Esophagus (tissue), 2 donors: ENCODE measurements around the gene LRMDA. TPM values are rescaled to one million over a fixed set of nuclear protein-coding genes. Genes with fewer than 3 reads are reported as not detected.

ENCODE experiments used
- H3K27ac ChIP-seq, 2 donors: one replicate each; pipeline ENCODE4 v1.5.1; 2013; ENCODE audit warnings: low read depth in 2 of 2, mild to moderate bottlenecking in 2 of 2, inconsistent platforms in 1 of 2, low read length in 1 of 2, moderate library complexity in 1 of 2
- H3K27me3 ChIP-seq, 2 donors: one replicate each; pipeline ENCODE4 v1.6.1; 2013; ENCODE audit warnings: low read length in 2 of 2, control low read depth in 1 of 2, mild to moderate bottlenecking in 1 of 2; ENCODE audit not compliant: insufficient read depth in 2 of 2, control insufficient read depth in 1 of 2
- H3K36me3 ChIP-seq, 2 donors: one replicate each; pipeline ENCODE4 v1.6.1; 2013; ENCODE audit warnings: low read length in 1 of 2; ENCODE audit not compliant: control insufficient read depth in 2 of 2, insufficient read depth in 2 of 2
- H3K4me1 ChIP-seq, 2 donors: one replicate each; pipeline ENCODE4 v1.6.1; 2013; ENCODE audit warnings: low read length in 1 of 2; ENCODE audit not compliant: control insufficient read depth in 2 of 2, insufficient read depth in 2 of 2
- H3K4me3 ChIP-seq, 2 donors: one replicate each; pipeline ENCODE4 v1.5.1; 2013; ENCODE audit warnings: low read length in 2 of 2, mild to moderate bottlenecking in 2 of 2, low read depth in 1 of 2, moderate library complexity in 1 of 2
- H3K9me3 ChIP-seq, 2 donors: one replicate each; pipeline ENCODE4 v1.6.1; 2013; ENCODE audit warnings: mild to moderate bottlenecking in 2 of 2, low read depth in 1 of 2, low read length in 1 of 2, moderate library complexity in 1 of 2; ENCODE audit not compliant: control insufficient read depth in 2 of 2, insufficient read depth in 1 of 2
- WGBS, 2 donors: extraction: QIAGEN DNeasy Blood & Tissue Kit; methylation state at CpG; one replicate each; pipeline ENCODE4 v1.1.7; 2013; 5-methylcytosine and 5-hydroxymethylcytosine counted together
- polyA plus RNA-seq, 2 donors: library from polyadenylated mRNA; stranded (reverse); fragments of 200-250 nt; gene quantifications; one replicate each; pipeline ENCODE4 v1.2.3, GENCODE V29; 2013
- donor health status: healthy with polysubstance abuse.
- donor health status: Bipolar disorder and iron deficiency.

LRMDA gene
- polyA plus RNA-seq, 2 donors = 1.8 to 4.0 TPM

DNA sequence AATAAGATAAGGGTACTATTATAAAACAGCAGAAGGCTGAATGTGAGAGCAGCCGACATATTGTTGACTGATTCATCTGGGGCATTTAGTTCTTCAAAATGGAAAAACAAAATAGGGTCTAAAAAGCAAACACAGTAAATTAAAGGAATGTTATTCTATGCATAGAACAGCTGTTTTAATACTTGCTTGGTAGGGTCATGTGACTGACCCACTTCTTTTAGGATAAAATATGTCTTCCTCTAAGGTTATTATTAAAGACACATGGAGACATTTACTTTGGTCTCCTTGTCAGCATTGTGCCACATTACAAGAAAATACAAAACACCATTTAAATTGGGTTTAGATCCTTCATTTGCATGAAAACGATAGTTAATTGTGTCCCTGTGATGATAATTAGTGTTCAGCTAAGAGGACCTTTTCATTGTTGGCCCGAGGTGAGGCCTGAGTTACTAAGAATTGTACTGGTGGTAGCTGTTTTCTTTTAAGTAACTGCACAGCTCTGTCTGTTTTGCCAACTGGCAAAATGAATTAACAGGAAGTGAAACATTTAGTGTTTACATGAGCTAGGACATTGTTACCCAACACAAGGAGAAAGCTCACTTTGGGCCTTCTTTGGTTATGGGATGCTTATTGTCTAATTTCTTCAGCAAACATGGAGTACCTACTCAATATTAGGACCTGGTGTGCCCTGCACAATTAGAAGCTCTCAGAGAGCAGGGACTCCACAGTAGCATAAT lies 764.4 kb downstream of the LRMDA start:
- H3K27ac ChIP-seq = no peak overlapping the region
- H3K27me3 ChIP-seq = no peaks in the 10 kb centered on the region
- H3K9me3 ChIP-seq = no peaks in the 10 kb centered on the region
- no peaks in the 10 kb centered on the region for H3K36me3 ChIP-seq
- 77% methylated on average over 3 of the region's 3 CpGs for WGBS, 2 donors
- H3K4me1 ChIP-seq = no peaks in the 10 kb centered on the region
- no peak overlapping the region for H3K4me3 ChIP-seq

DNA sequence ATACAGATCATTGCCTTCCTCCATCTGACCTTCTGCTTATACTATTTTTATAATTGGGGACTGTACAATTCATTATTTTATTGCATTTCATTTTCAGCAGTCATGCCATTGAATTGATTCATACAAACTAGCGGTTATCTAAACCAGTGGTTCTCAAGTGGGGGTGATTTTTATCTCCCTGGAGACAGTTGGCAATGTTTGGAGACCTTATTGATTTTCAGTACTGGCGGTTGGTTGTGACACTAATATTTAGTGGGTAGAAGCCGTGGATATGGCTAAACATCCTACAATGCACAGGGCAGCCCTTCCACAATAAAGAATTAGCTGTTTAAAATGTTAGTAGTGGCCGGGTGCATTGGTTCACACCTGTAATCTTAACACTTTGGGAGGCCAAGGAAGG lies 765.9 kb downstream of the LRMDA start:
- H3K4me3 ChIP-seq = no peak overlapping the region
- no peaks in the 10 kb centered on the region for H3K9me3 ChIP-seq
- no peaks in the 10 kb centered on the region for H3K4me1 ChIP-seq
- no peaks in the 10 kb centered on the region for H3K27me3 ChIP-seq
- H3K36me3 ChIP-seq = no peaks in the 10 kb centered on the region
- no peak overlapping the region for H3K27ac ChIP-seq
- WGBS, 2 donors = 86 to 92% methylated on average over 4 of the region's 4 CpGs

DNA sequence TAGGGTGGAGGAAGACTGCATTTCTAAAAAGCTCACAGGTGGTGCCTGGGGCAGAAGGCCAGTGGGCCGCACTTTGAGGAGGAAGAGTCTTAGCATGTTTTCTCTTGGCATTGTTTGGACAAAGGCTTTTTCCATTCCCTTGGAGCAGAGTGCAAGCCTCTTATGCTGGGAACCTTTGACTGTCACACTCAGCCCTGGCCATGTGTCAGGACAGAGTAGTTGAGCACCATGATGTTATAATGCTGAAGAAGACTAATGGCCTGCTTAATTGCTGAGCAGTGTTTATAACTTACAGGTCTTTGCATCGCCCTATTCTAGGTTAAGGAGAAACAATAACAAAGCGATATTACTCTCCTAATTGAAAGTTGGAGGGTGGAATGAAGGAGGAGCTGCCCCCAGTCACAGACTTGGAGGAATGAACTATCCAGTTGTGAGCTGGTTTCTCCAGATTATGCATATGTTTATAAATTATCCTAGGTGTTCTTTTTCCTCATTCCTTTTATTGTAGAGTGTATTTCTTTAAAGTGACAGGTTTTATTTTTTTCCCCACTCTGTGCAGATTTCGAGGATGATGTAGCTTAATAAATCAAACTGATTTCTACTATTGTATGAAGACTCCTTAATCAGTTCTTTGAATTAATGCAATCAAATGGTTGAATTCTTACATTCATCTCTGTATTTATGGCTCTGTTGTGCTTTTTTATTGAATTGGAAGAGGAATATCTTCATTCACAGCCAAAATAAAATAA lies 767.0 kb downstream of the LRMDA start:
- Histone ChIP-seq H3K27ac (no peak overlapping the region), H3K4me3 (no peak overlapping the region), H3K36me3 (no peaks in the 10 kb centered on the region), H3K4me1 (no peaks in the 10 kb centered on the region), H3K9me3 (no peaks in the 10 kb centered on the region), H3K27me3 (no peaks in the 10 kb centered on the region)
- WGBS, 2 donors = 78 to 81% methylated on average over 4 of the region's 4 CpGs

DNA sequence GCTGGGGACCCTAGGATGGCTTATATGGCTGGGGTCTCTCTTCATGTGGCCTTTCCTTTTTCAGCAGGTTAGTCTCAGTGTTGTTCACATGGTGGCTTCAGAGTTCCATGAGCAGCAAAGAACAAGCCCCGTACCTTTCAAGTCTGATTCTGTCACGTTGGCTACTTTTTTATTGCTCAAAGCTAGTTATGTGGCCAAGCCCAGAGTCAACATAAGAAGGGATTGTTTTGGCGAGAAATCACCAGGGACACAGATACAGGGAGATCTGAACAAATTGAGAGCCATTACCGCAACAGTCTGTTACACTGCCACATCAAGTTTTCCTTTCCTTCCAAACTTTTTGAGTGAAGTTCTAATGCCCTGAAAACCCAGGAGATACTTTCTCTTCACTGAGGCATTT lies 770.5 kb downstream of the LRMDA start:
- Histone ChIP-seq H3K36me3 (no peaks in the 10 kb centered on the region), H3K27ac (no peak overlapping the region), H3K27me3 (no peaks in the 10 kb centered on the region), H3K9me3 (no peaks in the 10 kb centered on the region), H3K4me3 (no peak overlapping the region), H3K4me1 (no peaks in the 10 kb centered on the region)
- WGBS, 2 donors = 83 to 85% methylated on average over 4 of the region's 4 CpGs

DNA sequence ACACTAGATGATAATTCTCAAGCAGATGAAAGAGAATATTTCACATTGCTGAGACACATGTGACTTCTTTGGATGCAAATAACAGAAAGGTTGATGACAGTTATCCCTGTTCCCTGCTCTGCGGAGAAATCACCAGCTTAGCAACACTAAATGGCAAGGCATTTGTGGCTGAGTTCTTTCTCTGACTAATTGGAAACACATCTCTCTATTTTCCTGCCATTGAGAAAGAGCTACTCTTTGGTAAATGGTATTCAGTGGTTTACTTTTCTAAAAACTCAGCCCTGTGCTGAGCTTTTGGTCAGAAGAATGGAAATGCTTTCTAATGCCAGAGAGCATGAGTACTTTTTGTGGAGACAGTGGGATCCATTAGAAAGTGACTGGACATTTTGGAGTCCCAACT lies 771.4 kb downstream of the LRMDA start:
- Histone ChIP-seq H3K27me3 (no peaks in the 10 kb centered on the region), H3K4me3 (no peak overlapping the region), H3K4me1 (no peaks in the 10 kb centered on the region), H3K27ac (no peak overlapping the region), H3K9me3 (no peaks in the 10 kb centered on the region), H3K36me3 (no peaks in the 10 kb centered on the region)
- WGBS, 2 donors = 92 to 100% methylated on average over 1 of the region's 1 CpG

DNA sequence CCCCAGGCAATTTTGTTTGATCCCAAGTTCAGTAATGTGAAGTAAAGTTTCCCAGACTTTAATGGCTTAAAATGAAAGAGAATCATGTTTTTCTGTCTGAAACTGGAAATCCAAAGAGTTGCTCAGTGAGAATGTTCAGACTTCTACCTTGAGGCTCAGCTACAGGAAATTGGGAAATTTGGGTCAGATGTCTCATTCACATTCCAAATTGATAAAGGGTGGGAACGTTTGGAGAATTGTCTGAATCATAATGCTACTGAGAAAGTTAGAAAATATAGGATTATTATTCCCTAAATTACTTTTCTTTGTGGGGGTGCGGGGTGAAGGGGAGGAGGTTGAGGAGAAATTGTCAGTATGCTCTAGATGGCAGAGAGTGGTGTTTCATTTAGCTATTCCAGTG lies 773.9 kb downstream of the LRMDA start:
- Histone ChIP-seq H3K4me1 (no peaks in the 10 kb centered on the region), H3K9me3 (no peaks in the 10 kb centered on the region), H3K27me3 (no peaks in the 10 kb centered on the region), H3K27ac (no peak overlapping the region), H3K4me3 (no peak overlapping the region), H3K36me3 (no peaks in the 10 kb centered on the region)
- 75 to 83% methylated on average over 2 of the region's 2 CpGs for WGBS, 2 donors

DNA sequence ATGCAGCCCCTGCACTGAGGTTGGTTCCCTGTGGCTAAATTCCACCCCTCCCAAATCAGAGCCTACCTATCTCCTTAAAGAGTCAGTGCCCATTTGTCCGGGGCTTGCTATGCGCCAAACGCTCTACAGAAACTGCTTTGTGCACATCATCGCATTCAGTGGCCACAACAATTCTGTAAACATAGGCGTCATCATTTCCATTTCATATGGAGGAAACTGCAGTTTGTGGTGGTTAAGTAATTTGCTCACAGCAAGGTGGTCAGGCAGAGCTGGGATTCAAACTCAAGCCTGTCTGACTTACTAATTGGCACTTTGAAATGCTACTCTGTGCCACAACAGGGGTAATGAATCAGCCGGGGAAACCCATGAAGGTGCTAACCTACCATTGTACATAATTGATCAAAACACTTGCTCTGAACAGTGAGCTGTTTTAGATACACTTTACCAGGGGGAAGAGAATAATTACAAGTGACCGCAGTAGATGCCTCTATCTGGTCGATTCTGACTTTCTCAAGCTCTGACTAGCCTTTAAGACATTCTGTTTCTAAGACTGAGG lies 775.5 kb downstream of the LRMDA start:
- H3K4me1 ChIP-seq = no peaks in the 10 kb centered on the region
- no peaks in the 10 kb centered on the region for H3K27me3 ChIP-seq
- WGBS, 2 donors = 88 to 94% methylated on average over 8 of the region's 8 CpGs

DNA sequence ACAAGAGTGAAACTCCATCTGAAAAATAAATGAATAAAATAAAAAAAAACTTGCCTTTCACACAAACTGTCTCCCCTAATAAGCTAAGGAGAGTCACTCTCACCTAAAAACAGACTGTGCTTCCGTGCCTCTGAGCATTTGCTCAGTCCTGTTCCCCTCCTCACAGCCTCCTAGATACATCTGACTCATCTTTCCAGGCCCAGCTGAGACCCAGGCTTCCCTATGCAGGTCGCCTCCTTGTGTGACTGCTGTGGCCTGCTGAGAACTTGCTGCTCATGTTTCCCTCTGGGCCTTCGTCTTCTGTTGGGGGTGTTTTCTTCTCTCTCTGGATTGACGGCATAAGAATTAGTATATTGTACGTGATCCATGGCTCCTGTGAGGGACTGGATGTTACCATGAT lies 777.7 kb downstream of the LRMDA start:
- Histone ChIP-seq H3K36me3 (no peaks in the 10 kb centered on the region), H3K4me3 (no peak overlapping the region), H3K27me3 (no peaks in the 10 kb centered on the region), H3K27ac (no peak overlapping the region), H3K4me1 (no peaks in the 10 kb centered on the region), H3K9me3 (no peaks in the 10 kb centered on the region)
- 92% methylated on average over 5 of the region's 5 CpGs for WGBS, 2 donors

More for the DNA sequence above, 775.5 kb downstream of the LRMDA start:
- Histone ChIP-seq H3K27ac (no peak overlapping the region), H3K9me3 (no peaks in the 10 kb centered on the region), H3K36me3 (no peaks in the 10 kb centered on the region), H3K4me3 (no peak overlapping the region)

DNA sequence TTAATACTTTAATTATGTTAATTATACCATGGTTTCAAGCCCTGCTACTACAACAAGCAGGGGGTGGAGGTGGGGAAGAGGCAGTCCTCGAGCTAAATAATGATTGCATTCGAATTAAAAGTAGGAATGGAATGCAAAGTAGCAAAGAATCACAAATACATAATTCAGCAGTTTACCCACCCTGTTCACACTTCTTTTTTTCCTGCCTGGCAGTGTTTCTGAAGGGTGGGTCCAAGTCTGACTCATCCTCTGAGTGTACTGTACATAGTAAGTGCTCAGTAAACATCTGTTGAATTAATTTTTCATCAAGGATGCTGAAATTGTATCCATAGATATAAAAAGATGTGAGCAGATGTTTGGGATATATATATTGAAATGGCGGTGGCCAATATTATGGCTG lies 778.8 kb downstream of the LRMDA start:
- H3K27me3 ChIP-seq = no peaks in the 10 kb centered on the region
- no peak overlapping the region for H3K4me3 ChIP-seq
- no peaks in the 10 kb centered on the region for H3K9me3 ChIP-seq
- H3K36me3 ChIP-seq = no peaks in the 10 kb centered on the region
- H3K4me1 ChIP-seq = no peaks in the 10 kb centered on the region
- WGBS, 2 donors = 61 to 69% methylated on average over 3 of the region's 3 CpGs
- H3K27ac ChIP-seq = no peak overlapping the region
